ENCODE measurements around the gene C10orf71. TPM values are rescaled to one million over a fixed set of nuclear protein-coding genes. Genes with fewer than 3 reads are reported as not detected.

The C10orf71 gene
- total and polyA plus RNA-seq, 7 experiments from 2014 or later: not detected

DNA sequence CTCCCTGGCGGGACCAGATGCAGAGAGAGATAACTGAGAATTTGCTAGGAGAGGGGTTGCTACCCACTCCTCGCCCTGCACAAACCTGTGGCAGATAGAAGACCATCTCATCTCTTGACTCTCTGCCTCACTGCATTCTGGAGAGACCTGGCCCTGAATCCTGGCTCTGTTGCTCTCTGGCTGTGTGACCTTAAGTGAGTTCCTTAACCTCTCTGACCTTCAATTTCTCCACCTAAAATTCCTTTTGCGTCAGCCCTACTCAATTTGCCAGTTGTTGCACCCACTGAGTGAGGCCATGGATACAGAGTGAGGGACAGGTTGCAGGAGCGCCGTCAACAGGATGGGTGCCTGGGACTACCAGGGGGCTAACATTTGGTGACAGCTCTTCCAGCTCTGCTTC, 5.2 kb downstream of the C10orf71 start:
- Histone ChIP-seq H3K9me3 (ENCODE audit: control insufficient read depth in 2 of 3, low read length in 3 of 3) (no peaks in the 10 kb centered on the region), H3K36me3 (ENCODE audit: control insufficient read depth in 2 of 3, insufficient read depth in 3 of 3, low read length in 3 of 3) (no peaks in the 10 kb centered on the region), H3K27ac (ENCODE audit: low read depth, low read length) (no peak overlapping the region), H3K4me1 (ENCODE audit: control insufficient read depth in 2 of 2, insufficient read depth in 2 of 2, low read length in 2 of 2) (peaks cover 0 to under 1% of the 10 kb centered on the region in 2 donors), H3K4me3 (ENCODE audit: low read length) (no peak overlapping the region), H3K27me3 (ENCODE audit: control insufficient read depth in 2 of 2, insufficient read depth in 2 of 2, low read length in 2 of 2) (no peaks in the 10 kb centered on the region)
- Mint-ChIP-seq H3K36me3 (no peaks in the 10 kb centered on the region), H3K9me3 (peaks cover 0 to 4% (median 0%) of the 10 kb centered on the region in 11 donors), H3K27me3 (peaks cover 0 to 15% (median 2%) of the 10 kb centered on the region in 5 donors), H3K4me1 (peaks cover 0 to 2% (median 0%) of the 10 kb centered on the region in 7 donors), H3K4me3 (no peak overlapping the region), H3K27ac (no peak overlapping the region)
- DNase-seq (no peak), ATAC-seq (no peak)
- intact Hi-C loops (cut with micrococcal nuclease): no loop called here
- POLR2A ChIA-PET: no interaction called here
- CTCF ChIA-PET: no interaction called here

DNA sequence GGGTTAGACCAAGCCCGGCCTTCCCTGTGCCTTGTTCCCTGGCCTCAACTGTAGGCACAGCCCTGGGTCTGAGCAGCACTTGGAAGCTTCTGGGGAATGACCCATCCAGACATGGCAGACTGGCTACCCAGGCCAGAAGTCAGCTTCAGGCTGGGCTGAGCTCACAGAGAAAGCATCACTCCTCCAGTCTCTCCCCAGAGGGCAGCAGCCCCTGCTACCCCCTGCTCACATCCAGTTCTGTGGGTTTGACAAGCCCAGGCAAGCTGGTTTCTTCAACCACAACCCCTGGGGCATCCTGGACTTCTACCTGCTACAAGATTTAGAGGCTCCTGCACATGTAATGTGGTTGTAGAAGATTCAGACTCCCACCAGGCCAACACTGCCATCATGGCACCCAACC, 9.0 kb downstream of the C10orf71 start:
- CTCF ChIA-PET: no interaction called here
- no peak for ATAC-seq

DNA sequence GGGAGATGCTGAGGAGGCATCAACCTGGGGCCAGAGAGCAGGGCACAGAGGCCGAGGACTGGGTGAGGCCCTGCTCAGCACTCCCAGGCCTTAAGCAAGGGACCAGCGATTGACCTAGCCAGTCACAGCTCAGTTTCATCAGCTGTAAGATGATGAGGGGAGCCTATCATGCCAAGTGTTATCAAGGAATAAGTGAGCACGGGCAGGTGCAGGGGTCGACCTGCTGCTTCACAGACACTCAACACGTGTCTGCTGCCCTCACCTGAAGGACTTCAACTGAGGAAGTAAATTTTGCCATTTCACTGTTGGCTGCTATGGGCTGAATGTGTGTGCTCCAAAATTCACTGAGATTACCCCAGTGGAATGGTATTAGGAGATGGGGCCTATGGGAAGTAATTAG, 9.9 kb downstream of the C10orf71 start:
- Mint-ChIP-seq H3K9me3 (peaks cover 0 to 7% (median 0%) of the 10 kb centered on the region in 11 donors), H3K27me3 (peaks cover 0 to 32% (median 9%) of the 10 kb centered on the region in 5 donors), H3K4me1 (peaks cover 0 to 19% (median 10%) of the 10 kb centered on the region in 7 donors), H3K36me3 (no peaks in the 10 kb centered on the region), H3K4me3 (no peak overlapping the region), H3K27ac (peak overlapping the region in 1 of 9 donors; percentile 5)
- ATAC-seq (no peak), DNase-seq (no peak)
- Histone ChIP-seq H3K27ac (ENCODE audit: low read depth, low read length) (no peak overlapping the region), H3K4me3 (ENCODE audit: low read length) (no peak overlapping the region), H3K9me3 (ENCODE audit: control insufficient read depth in 2 of 3, low read length in 3 of 3) (no peaks in the 10 kb centered on the region), H3K27me3 (ENCODE audit: control insufficient read depth in 2 of 2, insufficient read depth in 2 of 2, low read length in 2 of 2) (no peaks in the 10 kb centered on the region), H3K36me3 (ENCODE audit: control insufficient read depth in 2 of 3, insufficient read depth in 3 of 3, low read length in 3 of 3) (no peaks in the 10 kb centered on the region), H3K4me1 (ENCODE audit: control insufficient read depth in 2 of 2, insufficient read depth in 2 of 2, low read length in 2 of 2) (peaks cover 0 to 19% of the 10 kb centered on the region in 2 donors)
- intact Hi-C loops (cut with micrococcal nuclease): no loop called here
- ChIA-PET POLR2A (no interaction called here), CTCF (no interaction called here)

More for the DNA sequence above, 9.0 kb downstream of the C10orf71 start:
- POLR2A ChIA-PET: no interaction called here
- H3K27me3 ChIP-seq (ENCODE audit: control insufficient read depth in 2 of 2, insufficient read depth in 2 of 2, low read length in 2 of 2): no peaks in the 10 kb centered on the region
- H3K4me1 ChIP-seq (ENCODE audit: control insufficient read depth in 2 of 2, insufficient read depth in 2 of 2, low read length in 2 of 2): peaks cover 0 to 19% of the 10 kb centered on the region in 2 donors
- no peak for DNase-seq
- H3K4me3 ChIP-seq (ENCODE audit: low read length): no peak overlapping the region
- no peaks in the 10 kb centered on the region for H3K9me3 ChIP-seq (ENCODE audit: control insufficient read depth in 2 of 3, low read length in 3 of 3)
- no peaks in the 10 kb centered on the region for H3K36me3 ChIP-seq (ENCODE audit: control insufficient read depth in 2 of 3, insufficient read depth in 3 of 3, low read length in 3 of 3)
- no peak overlapping the region for H3K27ac Mint-ChIP-seq
- peaks cover 0 to 7% (median 0%) of the 10 kb centered on the region in 11 donors for H3K9me3 Mint-ChIP-seq
- H3K4me3 Mint-ChIP-seq: no peak overlapping the region
- H3K4me1 Mint-ChIP-seq: peaks cover 0 to 19% (median 10%) of the 10 kb centered on the region in 7 donors
- H3K27ac ChIP-seq (ENCODE audit: low read depth, low read length): no peak overlapping the region
- H3K36me3 Mint-ChIP-seq: no peaks in the 10 kb centered on the region
- intact Hi-C loops (cut with micrococcal nuclease): no loop called here
- peaks cover 0 to 32% (median 9%) of the 10 kb centered on the region in 5 donors for H3K27me3 Mint-ChIP-seq

DNA sequence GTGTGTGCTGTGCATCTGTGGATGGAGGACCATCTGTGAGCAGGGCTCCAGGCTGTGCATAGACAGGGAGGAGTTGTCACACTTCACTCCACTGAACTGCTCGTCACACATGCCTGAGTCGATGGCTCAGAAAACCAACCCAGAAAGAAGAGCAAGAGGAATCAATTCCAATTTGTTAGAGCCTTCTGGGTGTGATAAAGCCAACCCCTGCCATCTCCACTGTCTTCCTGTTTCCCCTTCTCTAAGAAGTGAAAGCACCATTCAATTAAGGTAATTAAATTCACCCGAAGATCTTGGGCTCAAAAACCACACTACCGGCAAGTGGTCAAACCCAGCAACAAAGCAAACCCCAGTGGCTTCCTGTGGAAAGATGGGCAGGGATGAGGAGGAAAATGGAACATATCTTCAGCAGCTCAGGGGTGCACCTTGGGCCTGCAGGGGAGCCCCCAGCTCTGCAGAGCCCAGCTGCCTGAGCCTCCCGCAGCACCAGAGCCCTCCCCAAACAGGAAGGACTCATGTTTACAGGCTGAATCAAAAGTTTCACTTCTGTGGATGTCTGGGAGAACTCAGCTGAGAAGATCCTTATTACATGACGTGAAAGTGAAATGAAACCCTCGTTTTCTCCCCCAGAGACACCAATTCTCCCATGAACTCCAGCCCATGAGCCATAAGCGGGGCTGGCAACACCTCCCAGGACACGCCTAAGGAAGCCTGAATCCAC, 10.9 kb downstream of the C10orf71 start:
- no peaks in the 10 kb centered on the region for H3K27me3 ChIP-seq (ENCODE audit: control insufficient read depth in 2 of 2, insufficient read depth in 2 of 2, low read length in 2 of 2)
- H3K36me3 ChIP-seq (ENCODE audit: control insufficient read depth in 2 of 3, insufficient read depth in 3 of 3, low read length in 3 of 3): no peaks in the 10 kb centered on the region
- H3K27ac ChIP-seq (ENCODE audit: low read depth, low read length): no peak overlapping the region
- ChIA-PET POLR2A (no interaction called here), CTCF (no interaction called here)
- peaks cover 0 to 19% (median 10%) of the 10 kb centered on the region in 7 donors for H3K4me1 Mint-ChIP-seq
- no peaks in the 10 kb centered on the region for H3K9me3 ChIP-seq (ENCODE audit: control insufficient read depth in 2 of 3, low read length in 3 of 3)
- H3K4me3 Mint-ChIP-seq: peak overlapping the region in 7 of 10 donors; percentile 38 to 65 (median 47)
- intact Hi-C loops (cut with micrococcal nuclease): no loop called here
- H3K36me3 Mint-ChIP-seq: no peaks in the 10 kb centered on the region
- H3K27ac Mint-ChIP-seq: peak overlapping the region in 3 of 9 donors; percentile 3 to 63 (median 38)
- peaks cover 0 to 25% (median 5%) of the 10 kb centered on the region in 5 donors for H3K27me3 Mint-ChIP-seq
- H3K4me1 ChIP-seq (ENCODE audit: control insufficient read depth in 2 of 2, insufficient read depth in 2 of 2, low read length in 2 of 2): peaks cover 0 to 19% of the 10 kb centered on the region in 2 donors
- ATAC-seq (peak; percentile 64), DNase-seq (peak in 1 of 9 donors; percentile 30)
- H3K9me3 Mint-ChIP-seq: peaks cover 0 to 7% (median 0%) of the 10 kb centered on the region in 11 donors
- peak overlapping the region; percentile 31 for H3K4me3 ChIP-seq (ENCODE audit: low read length)

DNA sequence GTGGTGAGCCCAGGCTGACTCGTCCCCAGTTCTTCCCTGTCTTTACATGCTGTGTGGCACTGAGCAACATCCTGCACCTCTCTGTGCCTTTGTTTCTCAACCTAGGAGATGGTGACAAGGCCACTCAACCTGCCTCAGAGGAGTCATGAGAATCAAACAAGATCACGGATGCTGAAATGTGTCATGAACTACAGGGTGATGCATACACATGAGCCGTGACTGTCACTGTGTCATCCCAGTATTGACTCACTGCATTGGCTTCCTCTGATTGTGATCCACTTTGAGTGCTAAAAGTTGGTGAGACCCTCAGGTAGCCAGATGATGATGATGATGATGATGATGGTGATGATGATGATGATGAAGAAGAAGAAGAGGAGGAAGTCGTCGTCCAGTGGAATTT, 11.5 kb downstream of the C10orf71 start:
- Mint-ChIP-seq H3K4me3 (peak overlapping the region in 2 of 10 donors; percentile 43 to 61), H3K36me3 (no peaks in the 10 kb centered on the region), H3K9me3 (peaks cover 0 to 7% (median 0%) of the 10 kb centered on the region in 11 donors), H3K4me1 (peaks cover 0 to 19% (median 10%) of the 10 kb centered on the region in 7 donors), H3K27ac (peak overlapping the region in 1 of 9 donors; percentile 25), H3K27me3 (peaks cover 0 to 23% (median 5%) of the 10 kb centered on the region in 5 donors)
- DNase-seq (peak in 1 of 9 donors; percentile 24), ATAC-seq (peak; percentile 76)
- no peak overlapping the region for H3K27ac ChIP-seq (ENCODE audit: low read depth, low read length)
- no peak overlapping the region for H3K4me3 ChIP-seq (ENCODE audit: low read length)
- CTCF ChIA-PET: no interaction called here
- POLR2A ChIA-PET: no interaction called here
- peaks cover 0 to 19% of the 10 kb centered on the region in 2 donors for H3K4me1 ChIP-seq (ENCODE audit: control insufficient read depth in 2 of 2, insufficient read depth in 2 of 2, low read length in 2 of 2)
- intact Hi-C loops (cut with micrococcal nuclease): no loop called here
- no peaks in the 10 kb centered on the region for H3K9me3 ChIP-seq (ENCODE audit: control insufficient read depth in 2 of 3, low read length in 3 of 3)
- no peaks in the 10 kb centered on the region for H3K36me3 ChIP-seq (ENCODE audit: control insufficient read depth in 2 of 3, insufficient read depth in 3 of 3, low read length in 3 of 3)
- H3K27me3 ChIP-seq (ENCODE audit: control insufficient read depth in 2 of 2, insufficient read depth in 2 of 2, low read length in 2 of 2): no peaks in the 10 kb centered on the region

DNA sequence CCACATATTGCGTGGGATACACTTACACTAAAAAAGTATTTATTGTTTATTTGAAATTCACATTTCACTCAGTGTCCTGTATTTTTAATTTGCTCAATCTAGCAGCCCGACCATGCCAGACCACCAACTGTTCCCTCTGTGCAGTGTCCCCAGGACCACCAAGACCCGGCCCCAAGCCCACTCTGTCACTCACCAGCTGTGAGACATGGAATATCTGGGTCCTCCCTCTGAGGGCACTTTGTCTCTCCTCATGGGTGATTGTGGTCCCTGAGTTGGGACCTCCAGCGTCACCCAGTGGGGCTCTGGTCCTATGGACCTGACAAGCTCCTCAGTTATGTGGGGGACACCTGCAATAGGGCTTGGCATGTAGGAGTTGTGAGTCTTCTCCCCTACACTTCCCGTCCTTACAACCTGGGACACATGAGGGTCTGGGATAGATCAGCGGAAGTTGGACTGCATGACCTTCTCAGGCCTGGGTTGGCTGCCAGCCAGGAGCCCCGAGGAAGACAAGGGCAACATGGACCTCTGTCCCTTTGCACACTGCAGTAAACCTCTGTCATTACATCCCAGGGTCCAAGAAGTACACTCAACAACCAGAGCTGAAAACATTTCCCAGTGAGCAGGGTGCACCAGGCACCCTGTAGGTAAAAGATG, 12.1 kb downstream of the C10orf71 start:
- Histone ChIP-seq H3K36me3 (ENCODE audit: control insufficient read depth in 2 of 3, insufficient read depth in 3 of 3, low read length in 3 of 3) (no peaks in the 10 kb centered on the region), H3K4me3 (ENCODE audit: low read length) (no peak overlapping the region), H3K4me1 (ENCODE audit: control insufficient read depth in 2 of 2, insufficient read depth in 2 of 2, low read length in 2 of 2) (peaks cover 0 to 19% of the 10 kb centered on the region in 2 donors), H3K27ac (ENCODE audit: low read depth, low read length) (no peak overlapping the region), H3K9me3 (ENCODE audit: control insufficient read depth in 2 of 3, low read length in 3 of 3) (no peaks in the 10 kb centered on the region), H3K27me3 (ENCODE audit: control insufficient read depth in 2 of 2, insufficient read depth in 2 of 2, low read length in 2 of 2) (no peaks in the 10 kb centered on the region)
- Mint-ChIP-seq H3K27me3 (peaks cover 0 to 23% (median 5%) of the 10 kb centered on the region in 5 donors), H3K9me3 (peaks cover 0 to 7% (median 0%) of the 10 kb centered on the region in 11 donors), H3K4me1 (peaks cover 0 to 19% (median 10%) of the 10 kb centered on the region in 7 donors), H3K4me3 (no peak overlapping the region), H3K27ac (no peak overlapping the region), H3K36me3 (no peaks in the 10 kb centered on the region)
- POLR2A ChIA-PET: no interaction called here
- intact Hi-C loops (cut with micrococcal nuclease): no loop called here
- ATAC-seq (no peak), DNase-seq (no peak)
- CTCF ChIA-PET: no interaction called here

Data from naive thymus-derived CD4-positive, alpha-beta T cell (primary cell).